Hepatocyte (in vitro differentiated cells): ENCODE results near the gene KRTAP12-3.

Source experiments
- EZH2 ChIP-seq: fragments of 200-600 bp; sonication (generic); IDR thresholded peaks from 2 replicates; pipeline ENCODE4 v1.6.1; 2016; ENCODE audit warnings: antibody characterized with exemption, mild to moderate bottlenecking, borderline replicate concordance
- EZH2phosphoT487 ChIP-seq: fragments of 200-600 bp; sonication (generic); IDR thresholded peaks from one replicate; pipeline ENCODE4 v1.6.1; 2018; ENCODE audit warnings: antibody characterized with exemption, mild to moderate bottlenecking, low read depth, moderate library complexity; ENCODE audit not compliant: unreplicated experiment, severe bottlenecking
- TF ChIP-seq, protein P1 (sequence below): fragments of 200-600 bp; sonication (generic); IDR thresholded peaks from 2 replicates; pipeline ENCODE4 v1.5.1; 2016; ENCODE audit warnings: antibody characterized with exemption, mild to moderate bottlenecking; ENCODE audit not compliant: poor library complexity

- TF ChIP-seq, protein P1, sequence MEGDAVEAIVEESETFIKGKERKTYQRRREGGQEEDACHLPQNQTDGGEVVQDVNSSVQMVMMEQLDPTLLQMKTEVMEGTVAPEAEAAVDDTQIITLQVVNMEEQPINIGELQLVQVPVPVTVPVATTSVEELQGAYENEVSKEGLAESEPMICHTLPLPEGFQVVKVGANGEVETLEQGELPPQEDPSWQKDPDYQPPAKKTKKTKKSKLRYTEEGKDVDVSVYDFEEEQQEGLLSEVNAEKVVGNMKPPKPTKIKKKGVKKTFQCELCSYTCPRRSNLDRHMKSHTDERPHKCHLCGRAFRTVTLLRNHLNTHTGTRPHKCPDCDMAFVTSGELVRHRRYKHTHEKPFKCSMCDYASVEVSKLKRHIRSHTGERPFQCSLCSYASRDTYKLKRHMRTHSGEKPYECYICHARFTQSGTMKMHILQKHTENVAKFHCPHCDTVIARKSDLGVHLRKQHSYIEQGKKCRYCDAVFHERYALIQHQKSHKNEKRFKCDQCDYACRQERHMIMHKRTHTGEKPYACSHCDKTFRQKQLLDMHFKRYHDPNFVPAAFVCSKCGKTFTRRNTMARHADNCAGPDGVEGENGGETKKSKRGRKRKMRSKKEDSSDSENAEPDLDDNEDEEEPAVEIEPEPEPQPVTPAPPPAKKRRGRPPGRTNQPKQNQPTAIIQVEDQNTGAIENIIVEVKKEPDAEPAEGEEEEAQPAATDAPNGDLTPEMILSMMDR: no peak
- no peak for TF ChIP-seq EZH2
- TF ChIP-seq EZH2phosphoT487: no peak
Measured at GRCh38 chr21:44619886-44620285, 37.8 kb upstream of the KRTAP12-3 start.
